NOMO-1 treated with DMSO at 0.1 percent for 48 hours (cell line): ENCODE data around the gene THOC2.
"Not testable (repeated sequence)": the region's sequence is repeated elsewhere in the genome, so short reads cannot be mapped to it uniquely, and the experiment has no call there.

Experiments
- DNase-seq: peaks from one replicate; lab custom pipeline; 2025; ENCODE audit not compliant: unreplicated experiment; lab: John Stamatoyannopoulos, UW

The THOC2 gene

GRCh38 chrX:123590842-123591486 lies 141.9 kb downstream of the THOC2 start:
- no peak for DNase-seq

- no peak for DNase-seq
These were observed 144.1 kb downstream of the THOC2 start for GRCh38 chrX:123588723-123589122.

- DNase-seq = no peak
These were observed 151.3 kb downstream of the THOC2 start for GRCh38 chrX:123581586-123581985.

- DNase-seq = no peak
These were observed 152.1 kb downstream of the THOC2 start for GRCh38 chrX:123580792-123581191.

GRCh38 chrX:123574027-123574426 lies 158.8 kb downstream of the THOC2 start:
- DNase-seq = not testable (repeated sequence)

- DNase-seq = no peak
These were observed 162.8 kb downstream of the THOC2 start for GRCh38 chrX:123570011-123570590.

GRCh38 chrX:123563167-123563566 lies 169.7 kb downstream of the THOC2 start:
- DNase-seq = no peak

- DNase-seq = no peak
These were observed 170.3 kb downstream of the THOC2 start for GRCh38 chrX:123562342-123563146.

- no peak for DNase-seq
These were observed 171.2 kb downstream of the THOC2 start for GRCh38 chrX:123561439-123562215.

GRCh38 chrX:123550829-123551228 lies 182.0 kb downstream of the THOC2 start:
- no peak for DNase-seq
